Nephron progenitor cell (in vitro differentiated cells): Measurements from ENCODE around the gene FOXI2.

Experiments used
- DNase-seq: peaks from one replicate; pipeline ENCODE4 v3.0.0; 2021
- H3K27ac Mint-ChIP-seq: 2 replicates; pipeline ENCODE4 v1.8.0; 2021; ENCODE audit warnings: mild to moderate bottlenecking, moderate library complexity, mixed read lengths
- H3K27me3 Mint-ChIP-seq: 2 replicates; pipeline ENCODE4 v1.8.0; 2021; ENCODE audit warnings: mild to moderate bottlenecking, low read depth, mixed read lengths; ENCODE audit not compliant: poor library complexity
- H3K36me3 Mint-ChIP-seq: 2 replicates; pipeline ENCODE4 v1.8.0; 2021; ENCODE audit warnings: low read depth, mixed read lengths
- H3K4me1 Mint-ChIP-seq: 2 replicates; pipeline ENCODE4 v1.8.0; 2021; ENCODE audit warnings: mixed read lengths
- H3K4me3 Mint-ChIP-seq: 2 replicates; pipeline ENCODE4 v1.8.0; 2021; ENCODE audit warnings: mild to moderate bottlenecking, moderate library complexity, mixed read lengths
- H3K9me3 Mint-ChIP-seq: 2 replicates; pipeline ENCODE4 v1.8.0; 2021; ENCODE audit warnings: mild to moderate bottlenecking, moderate library complexity, mixed read lengths
- CTCF ChIP-seq: fragments of 200-600 bp; sonication (generic); IDR thresholded peaks from 2 replicates; pipeline ENCODE4 v1.5.0; 2021; ENCODE audit warnings: antibody characterized with exemption

FOXI2 gene

GRCh38 chr10:127762925-127763324 is 25.9 kb downstream of the FOXI2 start:
- H3K4me1 Mint-ChIP-seq: peaks cover 41% of the 10 kb centered on the region
- DNase-seq: no peak
- no peaks in the 10 kb centered on the region for H3K27me3 Mint-ChIP-seq
- no peak overlapping the region for H3K4me3 Mint-ChIP-seq
- H3K36me3 Mint-ChIP-seq: no peaks in the 10 kb centered on the region
- no peak overlapping the region for H3K27ac Mint-ChIP-seq
- no peak for TF ChIP-seq CTCF
- peaks cover 10% of the 10 kb centered on the region for H3K9me3 Mint-ChIP-seq

GRCh38 chr10:127774766-127775559 is 38.0 kb downstream of the FOXI2 start:
- no peak for TF ChIP-seq CTCF
- DNase-seq: no peak
- Mint-ChIP-seq H3K27ac (no peak overlapping the region), H3K9me3 (peaks cover 3% of the 10 kb centered on the region), H3K4me1 (peaks cover 5% of the 10 kb centered on the region), H3K36me3 (no peaks in the 10 kb centered on the region), H3K27me3 (peaks cover 3% of the 10 kb centered on the region), H3K4me3 (no peak overlapping the region)

GRCh38 chr10:127776816-127777215 is 39.8 kb downstream of the FOXI2 start:
- Mint-ChIP-seq H3K4me3 (no peak overlapping the region), H3K27me3 (peaks cover 3% of the 10 kb centered on the region), H3K27ac (no peak overlapping the region), H3K9me3 (no peaks in the 10 kb centered on the region), H3K36me3 (no peaks in the 10 kb centered on the region), H3K4me1 (peaks cover 21% of the 10 kb centered on the region)
- no peak for TF ChIP-seq CTCF
- DNase-seq: no peak

GRCh38 chr10:127781412-127781811 is 44.4 kb downstream of the FOXI2 start:
- H3K4me1 Mint-ChIP-seq: peaks cover 30% of the 10 kb centered on the region
- no peak overlapping the region for H3K4me3 Mint-ChIP-seq
- TF ChIP-seq CTCF: no peak
- H3K36me3 Mint-ChIP-seq: no peaks in the 10 kb centered on the region
- no peak for DNase-seq
- H3K9me3 Mint-ChIP-seq: peaks cover 11% of the 10 kb centered on the region
- H3K27ac Mint-ChIP-seq: no peak overlapping the region
- H3K27me3 Mint-ChIP-seq: peaks cover 6% of the 10 kb centered on the region

- DNase-seq: no peak
- H3K27me3 Mint-ChIP-seq: peaks cover 30% of the 10 kb centered on the region
- TF ChIP-seq CTCF: no peak
- no peak overlapping the region for H3K4me3 Mint-ChIP-seq
- no peak overlapping the region for H3K27ac Mint-ChIP-seq
- no peaks in the 10 kb centered on the region for H3K36me3 Mint-ChIP-seq
- no peaks in the 10 kb centered on the region for H3K4me1 Mint-ChIP-seq
- H3K9me3 Mint-ChIP-seq: peaks cover 27% of the 10 kb centered on the region
Observed at GRCh38 chr10:127787873-127788272, 50.9 kb downstream of the FOXI2 start.

- Mint-ChIP-seq H3K27me3 (peaks cover 41% of the 10 kb centered on the region), H3K9me3 (peaks cover 28% of the 10 kb centered on the region), H3K4me1 (no peaks in the 10 kb centered on the region), H3K36me3 (no peaks in the 10 kb centered on the region), H3K27ac (no peak overlapping the region), H3K4me3 (no peak overlapping the region)
- no peak for TF ChIP-seq CTCF
- DNase-seq: no peak
Observed at GRCh38 chr10:127790066-127790624, 53.2 kb downstream of the FOXI2 start.
